ENCODE results near the gene BMPR1B.

Gene BMPR1B

GRCh38 chr4:95000076-95000648 is 242.4 kb downstream of the BMPR1B start:
- no peaks in the 10 kb centered on the region for H3K36me3 Mint-ChIP-seq (ENCODE audit: low read depth)
- H3K27me3 Mint-ChIP-seq = no peaks in the 10 kb centered on the region
- peaks cover 15% of the 10 kb centered on the region for H3K4me1 Mint-ChIP-seq (ENCODE audit: low read depth)
- H3K9me3 Mint-ChIP-seq = no peaks in the 10 kb centered on the region
- intact Hi-C loops (cut with micrococcal nuclease) = no loop called here
- H3K4me3 Mint-ChIP-seq = no peak overlapping the region
- no peak overlapping the region for H3K27ac Mint-ChIP-seq

DNA sequence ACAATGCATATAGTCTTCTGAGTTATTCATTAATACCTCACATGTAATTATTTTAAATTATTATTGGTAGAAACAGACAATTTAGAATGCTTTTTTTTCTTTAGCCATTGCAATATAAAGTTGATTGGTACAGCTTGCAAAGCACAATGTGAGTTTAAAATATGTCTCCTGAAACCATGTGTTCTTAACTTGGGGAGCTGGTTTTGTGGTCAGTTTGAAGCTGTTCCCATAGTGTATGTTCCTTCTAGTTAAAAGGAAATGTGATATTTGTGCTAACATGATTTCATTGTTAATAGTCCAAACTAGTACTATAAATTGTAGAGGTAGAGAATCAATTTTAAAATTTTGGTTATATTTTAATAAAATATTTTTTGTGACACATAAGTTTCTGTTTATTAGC is 247.2 kb downstream of the BMPR1B start:
- Mint-ChIP-seq H3K27me3 (no peaks in the 10 kb centered on the region), H3K4me3 (no peak overlapping the region), H3K36me3 (ENCODE audit: low read depth) (no peaks in the 10 kb centered on the region), H3K4me1 (ENCODE audit: low read depth) (no peaks in the 10 kb centered on the region), H3K27ac (no peak overlapping the region), H3K9me3 (no peaks in the 10 kb centered on the region)
- intact Hi-C loops (cut with micrococcal nuclease) = no loop called here

- H3K36me3 Mint-ChIP-seq (ENCODE audit: low read depth) = no peaks in the 10 kb centered on the region
- no peaks in the 10 kb centered on the region for H3K9me3 Mint-ChIP-seq
- no peak overlapping the region for H3K27ac Mint-ChIP-seq
- H3K4me1 Mint-ChIP-seq (ENCODE audit: low read depth) = no peaks in the 10 kb centered on the region
- no peaks in the 10 kb centered on the region for H3K27me3 Mint-ChIP-seq
- intact Hi-C loops (cut with micrococcal nuclease) = no loop called here
- H3K4me3 Mint-ChIP-seq = no peak overlapping the region
Measured at GRCh38 chr4:95007998-95008397, 250.2 kb downstream of the BMPR1B start.

DNA sequence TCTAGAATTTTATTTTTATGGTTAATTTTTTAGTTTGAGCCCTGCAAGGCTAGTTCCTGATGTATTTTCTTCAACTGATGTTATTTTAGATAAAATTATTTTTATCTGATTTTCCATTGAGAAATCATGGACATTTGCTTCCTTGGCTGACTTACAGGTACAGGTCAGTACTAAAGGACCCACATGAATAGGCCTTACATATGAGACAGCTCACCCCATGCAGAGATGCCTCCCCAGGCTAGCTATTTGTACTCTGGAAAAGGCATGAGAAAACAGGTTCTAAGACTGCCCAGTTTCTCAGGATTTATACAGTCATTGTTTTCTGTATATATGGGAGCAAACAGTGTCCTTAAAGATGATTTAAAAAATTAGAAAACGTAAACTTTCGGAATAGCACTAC is 255.5 kb downstream of the BMPR1B start:
- Mint-ChIP-seq H3K4me3 (no peak overlapping the region), H3K4me1 (ENCODE audit: low read depth) (no peaks in the 10 kb centered on the region), H3K36me3 (ENCODE audit: low read depth) (no peaks in the 10 kb centered on the region), H3K27ac (no peak overlapping the region), H3K27me3 (no peaks in the 10 kb centered on the region), H3K9me3 (no peaks in the 10 kb centered on the region)
- intact Hi-C loops (cut with micrococcal nuclease) = no loop called here

DNA sequence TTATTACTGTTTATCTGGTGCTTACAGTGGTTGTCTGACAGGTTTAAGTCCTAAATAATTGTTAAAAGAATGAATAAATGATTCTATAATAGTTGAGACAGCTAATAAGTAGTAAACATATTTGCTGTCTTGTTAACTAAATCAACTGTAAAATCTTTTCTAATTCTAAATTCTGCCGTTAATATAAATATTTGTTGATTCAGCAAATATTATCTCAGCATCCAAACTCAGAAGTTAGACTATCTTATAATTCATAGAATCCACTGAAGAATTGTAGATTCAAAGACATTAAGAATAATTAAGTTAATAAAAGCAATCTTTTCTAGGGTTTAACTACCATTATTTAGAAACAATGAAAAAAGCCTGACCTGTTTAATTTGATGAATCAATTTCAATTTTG is 256.3 kb downstream of the BMPR1B start:
- Mint-ChIP-seq H3K27ac (no peak overlapping the region), H3K36me3 (ENCODE audit: low read depth) (no peaks in the 10 kb centered on the region), H3K9me3 (no peaks in the 10 kb centered on the region), H3K4me1 (ENCODE audit: low read depth) (no peaks in the 10 kb centered on the region), H3K4me3 (no peak overlapping the region), H3K27me3 (no peaks in the 10 kb centered on the region)
- intact Hi-C loops (cut with micrococcal nuclease) = no loop called here

DNA sequence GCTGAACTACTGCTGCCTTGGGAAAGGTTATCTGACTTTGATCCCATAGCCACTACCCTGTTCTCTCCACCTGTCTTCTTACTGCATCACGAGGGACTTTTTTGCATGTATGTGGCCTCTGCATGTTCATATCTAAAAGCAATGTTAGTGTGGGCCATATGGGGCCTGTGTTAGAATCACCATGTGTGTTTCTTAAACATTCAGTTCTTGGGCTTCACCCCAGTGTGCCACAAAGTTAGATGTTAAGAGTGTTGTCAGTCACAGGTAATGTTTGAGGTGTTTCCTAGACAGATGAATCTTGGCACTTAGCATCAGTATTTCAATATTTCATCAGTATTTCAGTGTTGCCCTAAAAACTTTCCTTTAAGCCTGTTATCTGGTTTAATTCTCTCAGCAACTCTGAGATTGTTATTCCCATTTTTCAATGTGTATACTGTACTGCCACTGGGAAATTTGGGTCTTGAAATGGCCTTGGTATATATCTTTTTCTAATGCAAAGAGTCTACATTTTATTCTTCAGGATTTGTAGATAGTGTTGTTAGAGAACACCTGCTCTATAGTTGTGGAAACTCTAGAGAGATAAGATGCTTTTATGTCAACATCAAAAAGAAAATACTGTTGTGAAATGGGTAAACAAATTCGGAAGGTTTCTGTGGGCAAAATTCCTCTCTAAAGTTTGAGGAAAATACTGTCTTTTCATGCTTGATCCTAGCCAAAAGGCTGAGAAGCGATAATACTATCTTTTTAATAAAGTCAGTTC is 259.7 kb downstream of the BMPR1B start:
- H3K27ac Mint-ChIP-seq = no peak overlapping the region
- intact Hi-C loops (cut with micrococcal nuclease) = no loop called here
- no peaks in the 10 kb centered on the region for H3K36me3 Mint-ChIP-seq (ENCODE audit: low read depth)
- H3K4me3 Mint-ChIP-seq = no peak overlapping the region
- no peaks in the 10 kb centered on the region for H3K9me3 Mint-ChIP-seq
- H3K27me3 Mint-ChIP-seq = no peaks in the 10 kb centered on the region
- no peaks in the 10 kb centered on the region for H3K4me1 Mint-ChIP-seq (ENCODE audit: low read depth)

GRCh38 chr4:95018785-95019184 is 261.0 kb downstream of the BMPR1B start:
- no peaks in the 10 kb centered on the region for H3K9me3 Mint-ChIP-seq
- no peaks in the 10 kb centered on the region for H3K27me3 Mint-ChIP-seq
- intact Hi-C loops (cut with micrococcal nuclease) = no loop called here

DNA sequence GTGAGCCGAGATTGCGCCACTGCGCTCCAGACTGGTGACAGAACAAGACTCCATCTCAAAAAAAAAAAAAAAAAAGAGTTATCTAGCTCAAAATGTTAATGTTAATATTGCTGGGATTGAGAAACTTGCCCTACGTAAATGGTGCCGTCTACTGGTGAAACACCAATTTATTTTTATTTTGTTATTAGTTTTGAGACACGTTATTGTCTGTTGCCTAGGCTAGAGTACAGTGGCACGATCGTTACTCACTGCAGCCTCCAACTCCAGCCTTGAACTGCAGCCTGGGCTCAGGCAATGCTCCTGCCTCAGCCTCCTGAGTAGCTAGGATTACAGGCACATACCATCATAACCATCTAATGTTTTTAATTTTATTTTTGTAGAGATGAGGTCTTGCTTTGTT is 262.8 kb downstream of the BMPR1B start:
- intact Hi-C loops (cut with micrococcal nuclease) = no loop called here
- no peaks in the 10 kb centered on the region for H3K27me3 Mint-ChIP-seq
- no peaks in the 10 kb centered on the region for H3K9me3 Mint-ChIP-seq
- H3K4me3 Mint-ChIP-seq = no peak overlapping the region
- no peak overlapping the region for H3K27ac Mint-ChIP-seq
- no peaks in the 10 kb centered on the region for H3K4me1 Mint-ChIP-seq (ENCODE audit: low read depth)
- H3K36me3 Mint-ChIP-seq (ENCODE audit: low read depth) = no peaks in the 10 kb centered on the region

More at GRCh38 chr4:95018785-95019184, 261.0 kb downstream of the BMPR1B start:
- H3K4me1 Mint-ChIP-seq (ENCODE audit: low read depth) = no peaks in the 10 kb centered on the region
- H3K27ac Mint-ChIP-seq = no peak overlapping the region
- no peak overlapping the region for H3K4me3 Mint-ChIP-seq
- H3K36me3 Mint-ChIP-seq (ENCODE audit: low read depth) = no peaks in the 10 kb centered on the region

- Mint-ChIP-seq H3K9me3 (no peaks in the 10 kb centered on the region), H3K36me3 (ENCODE audit: low read depth) (no peaks in the 10 kb centered on the region)
- intact Hi-C loops (cut with micrococcal nuclease) = no loop called here
Measured at GRCh38 chr4:95021099-95021498, 263.3 kb downstream of the BMPR1B start.

DNA sequence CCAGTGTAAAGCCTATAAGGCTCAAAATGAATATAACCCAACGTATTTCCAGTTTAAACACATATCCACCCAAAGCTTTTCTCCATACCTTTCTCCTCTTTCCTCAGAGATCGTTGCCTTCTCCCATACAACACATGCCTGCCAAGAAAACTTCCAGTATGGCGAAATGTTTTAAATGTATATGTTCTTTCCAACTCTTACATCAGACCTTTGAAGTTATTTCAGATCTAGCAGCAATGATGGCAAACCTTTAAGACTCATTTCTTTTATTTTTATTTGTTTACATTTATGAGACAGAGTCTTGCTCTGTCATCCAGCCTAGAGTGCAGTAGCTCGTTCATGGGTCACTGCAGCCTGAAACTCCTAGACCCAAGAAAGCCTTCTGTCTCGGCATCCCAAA is 265.4 kb downstream of the BMPR1B start:
- Mint-ChIP-seq H3K27ac (no peak overlapping the region), H3K4me1 (ENCODE audit: low read depth) (no peaks in the 10 kb centered on the region), H3K27me3 (no peaks in the 10 kb centered on the region), H3K9me3 (no peaks in the 10 kb centered on the region), H3K36me3 (ENCODE audit: low read depth) (no peaks in the 10 kb centered on the region), H3K4me3 (no peak overlapping the region)
- intact Hi-C loops (cut with micrococcal nuclease) = no loop called here

More at GRCh38 chr4:95021099-95021498, 263.3 kb downstream of the BMPR1B start:
- H3K4me1 Mint-ChIP-seq (ENCODE audit: low read depth) = no peaks in the 10 kb centered on the region
- H3K4me3 Mint-ChIP-seq = no peak overlapping the region
- no peak overlapping the region for H3K27ac Mint-ChIP-seq
- H3K27me3 Mint-ChIP-seq = no peaks in the 10 kb centered on the region

GRCh38 chr4:95027905-95028618 is 270.3 kb downstream of the BMPR1B start:
- Mint-ChIP-seq H3K36me3 (ENCODE audit: low read depth) (no peaks in the 10 kb centered on the region), H3K9me3 (no peaks in the 10 kb centered on the region), H3K4me3 (no peak overlapping the region), H3K27ac (no peak overlapping the region), H3K27me3 (no peaks in the 10 kb centered on the region), H3K4me1 (ENCODE audit: low read depth) (no peaks in the 10 kb centered on the region)
- intact Hi-C loops (cut with micrococcal nuclease) = no loop called here

- Mint-ChIP-seq H3K27me3 (no peaks in the 10 kb centered on the region), H3K4me1 (ENCODE audit: low read depth) (no peaks in the 10 kb centered on the region), H3K4me3 (no peak overlapping the region), H3K9me3 (peaks cover 9% of the 10 kb centered on the region), H3K36me3 (ENCODE audit: low read depth) (no peaks in the 10 kb centered on the region), H3K27ac (no peak overlapping the region)
- intact Hi-C loops (cut with micrococcal nuclease) = no loop called here
Measured at GRCh38 chr4:95038791-95039190, 281.0 kb downstream of the BMPR1B start.

DNA sequence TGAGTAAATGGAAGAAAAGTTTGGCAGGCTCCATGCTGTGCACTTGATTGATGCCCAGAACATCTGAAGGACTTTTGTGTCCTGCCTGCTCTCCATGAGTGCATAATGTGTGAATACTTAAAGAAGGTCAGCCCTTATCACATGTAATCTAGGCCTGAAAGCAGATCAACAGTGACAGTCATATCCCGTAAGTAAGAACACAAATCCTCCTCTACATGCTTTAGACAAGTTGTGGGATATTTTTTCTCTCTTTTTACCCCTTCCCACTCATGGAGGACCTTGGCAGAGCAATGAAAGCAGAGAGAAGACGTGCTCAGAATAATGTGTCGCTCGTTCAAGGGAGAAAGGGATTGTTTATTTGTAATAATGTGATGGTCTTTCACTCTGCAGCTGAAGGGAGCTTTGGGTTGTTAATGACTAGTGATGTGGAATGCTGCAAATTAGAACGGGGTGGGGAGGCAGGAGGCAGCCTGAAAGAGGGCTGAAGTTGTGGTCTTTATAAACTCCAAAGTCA is 286.6 kb downstream of the BMPR1B start:
- intact Hi-C loops (cut with micrococcal nuclease) = no loop called here
- H3K9me3 Mint-ChIP-seq = no peaks in the 10 kb centered on the region
- no peak overlapping the region for H3K4me3 Mint-ChIP-seq
- H3K4me1 Mint-ChIP-seq (ENCODE audit: low read depth) = no peaks in the 10 kb centered on the region
- H3K27ac Mint-ChIP-seq = no peak overlapping the region
- no peaks in the 10 kb centered on the region for H3K27me3 Mint-ChIP-seq
- no peaks in the 10 kb centered on the region for H3K36me3 Mint-ChIP-seq (ENCODE audit: low read depth)

GRCh38 chr4:95045429-95045828 is 287.7 kb downstream of the BMPR1B start:
- Mint-ChIP-seq H3K36me3 (ENCODE audit: low read depth) (no peaks in the 10 kb centered on the region), H3K9me3 (no peaks in the 10 kb centered on the region), H3K27ac (no peak overlapping the region), H3K27me3 (no peaks in the 10 kb centered on the region), H3K4me3 (no peak overlapping the region), H3K4me1 (ENCODE audit: low read depth) (no peaks in the 10 kb centered on the region)
- intact Hi-C loops (cut with micrococcal nuclease) = no loop called here

All from dendritic cell treated with granulocyte-macrophage colony-stimulating factor and Interleukin-4, amounts not matched to agents 40 ng/mL and 50 ng/mL, for 4 days (primary cell).